Right atrium auricular region (tissue), 2 donors: ENCODE data around the gene DYRK1B. TPM values are rescaled to one million over a fixed set of nuclear protein-coding genes. Genes with fewer than 3 reads are reported as not detected.

Source experiments
- DNase-seq: peaks from one replicate; pipeline ENCODE4 v3.0.0-alpha.2; 2019; ENCODE audit warnings: low spot score
- H3K27ac ChIP-seq, 2 donors: fragments of 200-600 bp; sonication (generic); 1 replicate in 1 of 2; 2 replicates in 1 of 2; pipeline ENCODE4 v1.5.1; 2016 to 2019
- H3K27me3 ChIP-seq, 2 donors: fragments of 200-600 bp; sonication (generic); one replicate each; pipeline versions ENCODE4 v1.5.1 to v1.6.0; 2017 to 2019
- H3K36me3 ChIP-seq: fragments of 200-600 bp; sonication (generic); one replicate; pipeline ENCODE4 v1.5.1; 2016
- H3K4me1 ChIP-seq, 2 donors: fragments of 200-600 bp; sonication (generic); one replicate each; pipeline versions ENCODE4 v1.5.1 to v1.6.0; 2017 to 2019
- H3K4me3 ChIP-seq, 2 donors: fragments of 200-600 bp; sonication (generic); 1 replicate in 1 of 2; 2 replicates in 1 of 2; pipeline ENCODE4 v1.5.1; 2017 to 2019; ENCODE audit warnings: mild to moderate bottlenecking in 1 of 2, moderate library complexity in 1 of 2
- H3K9me3 ChIP-seq, 2 donors: fragments of 200-600 bp; sonication (generic); one replicate each; pipeline ENCODE4 v1.5.1; 2019
- total RNA-seq, 2 donors: library from RNA; depleted of rRNA; stranded (reverse); fragments of >200 nt; gene quantifications; one replicate each; pipeline ENCODE4 v1.1.0, GENCODE V29; 2016
- TF ChIP-seq, protein P1 (sequence below), 2 donors: fragments of 200-600 bp; sonication (generic); IDR thresholded peaks; one replicate each; pipeline ENCODE4 v1.5.1; 2019; ENCODE audit warnings: antibody characterized with exemption in 2 of 2

The DYRK1B gene
- total RNA-seq, 2 donors from 2014 or later: 11.1 to 14.5 TPM

GRCh38 chr19:39830406-39830805, 3.6 kb downstream of the DYRK1B start:
- peaks cover 60% of the 10 kb centered on the region for H3K36me3 ChIP-seq
- H3K4me3 ChIP-seq: no peak overlapping the region
- TF ChIP-seq, protein P1, sequence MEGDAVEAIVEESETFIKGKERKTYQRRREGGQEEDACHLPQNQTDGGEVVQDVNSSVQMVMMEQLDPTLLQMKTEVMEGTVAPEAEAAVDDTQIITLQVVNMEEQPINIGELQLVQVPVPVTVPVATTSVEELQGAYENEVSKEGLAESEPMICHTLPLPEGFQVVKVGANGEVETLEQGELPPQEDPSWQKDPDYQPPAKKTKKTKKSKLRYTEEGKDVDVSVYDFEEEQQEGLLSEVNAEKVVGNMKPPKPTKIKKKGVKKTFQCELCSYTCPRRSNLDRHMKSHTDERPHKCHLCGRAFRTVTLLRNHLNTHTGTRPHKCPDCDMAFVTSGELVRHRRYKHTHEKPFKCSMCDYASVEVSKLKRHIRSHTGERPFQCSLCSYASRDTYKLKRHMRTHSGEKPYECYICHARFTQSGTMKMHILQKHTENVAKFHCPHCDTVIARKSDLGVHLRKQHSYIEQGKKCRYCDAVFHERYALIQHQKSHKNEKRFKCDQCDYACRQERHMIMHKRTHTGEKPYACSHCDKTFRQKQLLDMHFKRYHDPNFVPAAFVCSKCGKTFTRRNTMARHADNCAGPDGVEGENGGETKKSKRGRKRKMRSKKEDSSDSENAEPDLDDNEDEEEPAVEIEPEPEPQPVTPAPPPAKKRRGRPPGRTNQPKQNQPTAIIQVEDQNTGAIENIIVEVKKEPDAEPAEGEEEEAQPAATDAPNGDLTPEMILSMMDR (IDR thresholded peaks at IDR 0.05): no peak
- no peak for DNase-seq
- H3K27ac ChIP-seq: no peak overlapping the region
- H3K9me3 ChIP-seq: no peaks in the 10 kb centered on the region
- peaks cover 0 to 18% of the 10 kb centered on the region in 2 donors for H3K4me1 ChIP-seq
- no peaks in the 10 kb centered on the region for H3K27me3 ChIP-seq

- Histone ChIP-seq H3K4me1 (peaks cover 0 to 24% of the 10 kb centered on the region in 2 donors), H3K36me3 (peaks cover 55% of the 10 kb centered on the region), H3K27ac (no peak overlapping the region), H3K9me3 (no peaks in the 10 kb centered on the region), H3K27me3 (no peaks in the 10 kb centered on the region), H3K4me3 (no peak overlapping the region)
- TF ChIP-seq, protein P1 (IDR thresholded peaks at IDR 0.05): no peak
- no peak for DNase-seq
Measured at GRCh38 chr19:39829702-39830275, 4.2 kb downstream of the DYRK1B start.

DNA sequence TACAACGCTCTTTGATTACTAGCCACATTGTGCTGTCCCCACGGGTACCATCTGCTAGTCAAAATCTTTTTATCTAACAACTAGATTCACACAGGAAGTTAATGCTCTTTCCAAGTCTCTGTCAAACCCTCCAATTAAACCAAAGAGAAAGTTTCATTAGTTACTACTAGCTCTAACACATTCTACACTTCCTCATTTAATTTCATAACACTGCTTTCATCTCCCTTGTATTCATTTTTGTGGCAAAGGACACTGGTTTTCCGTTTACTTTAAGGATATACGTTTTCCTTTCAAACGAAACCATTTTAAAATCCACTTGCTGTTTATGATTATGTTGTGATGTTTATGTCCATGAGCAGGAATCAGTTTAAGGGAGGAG, 5.3 kb downstream of the DYRK1B start:
- H3K4me1 ChIP-seq: peaks cover 0 to 25% of the 10 kb centered on the region in 2 donors
- TF ChIP-seq, protein P1 (IDR thresholded peaks at IDR 0.05): no peak
- no peak overlapping the region for H3K27ac ChIP-seq
- DNase-seq: no peak
- no peak overlapping the region for H3K4me3 ChIP-seq
- H3K36me3 ChIP-seq: peaks cover 50% of the 10 kb centered on the region
- no peaks in the 10 kb centered on the region for H3K9me3 ChIP-seq
- no peaks in the 10 kb centered on the region for H3K27me3 ChIP-seq

- H3K4me1 ChIP-seq: peaks cover 0 to 28% of the 10 kb centered on the region in 2 donors
- TF ChIP-seq, protein P1 (IDR thresholded peaks at IDR 0.05): no peak
- H3K9me3 ChIP-seq: no peaks in the 10 kb centered on the region
- no peak overlapping the region for H3K4me3 ChIP-seq
- DNase-seq: no peak
- peaks cover 50% of the 10 kb centered on the region for H3K36me3 ChIP-seq
- no peak overlapping the region for H3K27ac ChIP-seq
- H3K27me3 ChIP-seq: no peaks in the 10 kb centered on the region
Measured at GRCh38 chr19:39828015-39828653, 5.8 kb downstream of the DYRK1B start.

DNA sequence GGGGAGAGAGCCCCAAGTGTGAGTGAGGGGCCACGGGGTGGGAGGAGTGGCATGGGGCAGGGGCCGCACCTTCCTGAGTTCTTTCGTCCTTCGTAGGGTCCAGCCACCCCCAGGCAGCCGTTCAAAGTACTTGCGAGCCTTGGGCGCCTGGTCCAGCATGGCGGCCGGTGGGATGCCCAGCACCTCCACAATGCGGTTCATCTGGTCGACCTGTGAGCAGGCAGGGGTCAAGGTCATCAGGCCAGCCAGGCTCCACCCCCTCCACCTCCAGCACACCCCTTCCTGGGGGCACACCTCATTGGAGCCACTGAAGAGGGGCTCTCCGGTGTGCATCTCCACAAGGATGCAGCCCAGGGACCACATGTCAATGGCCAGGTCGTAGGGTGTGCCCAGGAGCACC, 6.7 kb downstream of the DYRK1B start:
- TF ChIP-seq, protein P1 (IDR thresholded peaks at IDR 0.05): no peak
- no peaks in the 10 kb centered on the region for H3K9me3 ChIP-seq
- H3K4me3 ChIP-seq: no peak overlapping the region
- H3K27me3 ChIP-seq: no peaks in the 10 kb centered on the region
- no peak for DNase-seq
- peaks cover 0 to 19% of the 10 kb centered on the region in 2 donors for H3K4me1 ChIP-seq
- no peak overlapping the region for H3K27ac ChIP-seq
- H3K36me3 ChIP-seq: peaks cover 50% of the 10 kb centered on the region
